GM10248 (cell line): ENCODE results near the gene ATP6V0A4.
"Not testable (repeated sequence)": the region's sequence is repeated elsewhere in the genome, so short reads cannot be mapped to it uniquely, and the experiment has no call there.

Source experiments
- CTCF ChIA-PET: fragments of 300-600 bp; sonication (Branson Sonifier 250); formaldehyde crosslinking; extraction: SDS; loops from one replicate; lab custom pipeline; 2021; ENCODE audit warnings: antibody characterized with exemption; lab: Yijun Ruan, JAX
- POLR2A ChIA-PET: fragments of 350-650 bp; sonication (Branson Sonifier 250); formaldehyde crosslinking; extraction: SDS; loops from one replicate; lab custom pipeline; 2020; ENCODE audit warnings: antibody characterized with exemption; lab: Yijun Ruan, JAX
- DNase-seq: peaks from one replicate; pipeline ENCODE4 v3.0.0; 2012; ENCODE audit errors: extremely low spot score
- TF ChIP-seq, protein P1 (sequence below): IDR thresholded peaks from 2 replicates; pipeline ENCODE4 v1.5.1; 2012; ENCODE audit warnings: mild to moderate bottlenecking, low read depth; ENCODE audit errors: extremely low read depth, missing control alignments, control extremely low read depth

The ATP6V0A4 gene

DNA sequence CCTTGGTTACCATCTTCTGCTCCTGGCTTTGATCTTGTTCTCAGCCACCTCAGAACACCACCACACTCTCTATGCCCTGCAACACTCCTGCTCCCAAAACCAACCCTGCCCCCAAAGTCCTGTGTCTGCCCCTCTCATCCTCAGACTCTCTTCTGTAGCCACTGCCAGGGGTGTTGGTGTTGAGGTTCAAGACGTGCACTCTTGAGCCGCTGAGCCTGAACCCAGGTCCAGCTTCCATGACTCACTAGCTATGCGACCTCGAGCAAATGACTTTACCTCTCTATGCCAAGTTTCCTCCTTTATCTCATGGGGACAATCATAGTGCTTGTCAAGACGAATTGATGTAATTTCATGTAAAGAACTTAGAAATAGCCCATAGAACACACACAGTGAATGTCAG is 840 bp upstream of the ATP6V0A4 start:
- no peak for DNase-seq
- TF ChIP-seq, protein P1, sequence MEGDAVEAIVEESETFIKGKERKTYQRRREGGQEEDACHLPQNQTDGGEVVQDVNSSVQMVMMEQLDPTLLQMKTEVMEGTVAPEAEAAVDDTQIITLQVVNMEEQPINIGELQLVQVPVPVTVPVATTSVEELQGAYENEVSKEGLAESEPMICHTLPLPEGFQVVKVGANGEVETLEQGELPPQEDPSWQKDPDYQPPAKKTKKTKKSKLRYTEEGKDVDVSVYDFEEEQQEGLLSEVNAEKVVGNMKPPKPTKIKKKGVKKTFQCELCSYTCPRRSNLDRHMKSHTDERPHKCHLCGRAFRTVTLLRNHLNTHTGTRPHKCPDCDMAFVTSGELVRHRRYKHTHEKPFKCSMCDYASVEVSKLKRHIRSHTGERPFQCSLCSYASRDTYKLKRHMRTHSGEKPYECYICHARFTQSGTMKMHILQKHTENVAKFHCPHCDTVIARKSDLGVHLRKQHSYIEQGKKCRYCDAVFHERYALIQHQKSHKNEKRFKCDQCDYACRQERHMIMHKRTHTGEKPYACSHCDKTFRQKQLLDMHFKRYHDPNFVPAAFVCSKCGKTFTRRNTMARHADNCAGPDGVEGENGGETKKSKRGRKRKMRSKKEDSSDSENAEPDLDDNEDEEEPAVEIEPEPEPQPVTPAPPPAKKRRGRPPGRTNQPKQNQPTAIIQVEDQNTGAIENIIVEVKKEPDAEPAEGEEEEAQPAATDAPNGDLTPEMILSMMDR: no peak
- ChIA-PET POLR2A (no interaction called here), CTCF (no interaction called here)

DNA sequence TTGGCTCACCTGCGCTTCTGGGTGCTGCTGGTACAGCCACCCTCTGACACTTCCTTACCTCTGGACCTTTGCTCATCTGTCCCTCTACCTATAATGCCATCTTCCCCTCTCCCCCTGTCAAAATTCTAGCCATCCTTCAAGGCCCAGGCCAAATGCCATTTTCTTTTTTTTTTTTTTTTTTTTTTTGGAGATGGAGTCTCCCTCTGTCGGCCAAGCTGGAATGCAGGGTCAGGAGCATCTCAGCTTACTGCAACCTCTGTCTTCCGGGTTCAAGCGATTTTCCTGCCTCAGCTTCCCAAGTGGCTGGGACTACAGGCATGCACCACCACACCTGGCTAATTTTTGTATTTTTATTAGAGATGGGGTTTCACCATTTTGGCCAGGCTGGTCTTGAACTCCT is 950 bp downstream of the ATP6V0A4 start:
- DNase-seq, POLR2A ChIA-PET, CTCF ChIA-PET: not testable (repeated sequence)

DNA sequence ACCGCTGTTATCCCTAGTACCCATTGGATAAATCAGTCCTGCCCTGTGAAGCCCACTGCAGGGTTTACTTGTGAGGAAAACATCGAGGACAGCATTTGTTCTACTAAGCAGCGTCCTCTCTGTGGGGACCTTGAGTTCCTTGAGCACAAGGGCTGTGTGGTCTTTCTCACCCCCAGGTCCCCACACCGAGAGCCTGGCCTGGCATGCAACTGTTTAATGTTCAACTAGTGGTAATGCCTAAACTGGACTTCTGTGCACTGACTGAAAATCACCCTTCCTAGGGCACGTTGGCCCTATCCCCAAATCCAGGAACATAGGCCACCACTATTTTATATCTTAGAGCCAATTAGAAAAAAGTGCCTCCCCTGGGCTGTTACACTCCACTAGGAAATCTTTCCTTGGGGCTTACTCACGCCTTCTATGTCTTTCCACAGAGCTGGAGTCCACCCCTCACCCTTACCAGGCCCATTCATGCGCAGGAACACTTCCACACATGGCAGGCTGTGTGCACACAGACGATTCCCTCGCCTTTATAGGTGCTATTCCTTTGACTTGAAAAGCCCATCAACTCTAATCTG is 1.9 kb downstream of the ATP6V0A4 start:
- ChIA-PET POLR2A (no interaction called here), CTCF (no interaction called here)
- no peak for DNase-seq
- TF ChIP-seq, protein P1: no peak

DNA sequence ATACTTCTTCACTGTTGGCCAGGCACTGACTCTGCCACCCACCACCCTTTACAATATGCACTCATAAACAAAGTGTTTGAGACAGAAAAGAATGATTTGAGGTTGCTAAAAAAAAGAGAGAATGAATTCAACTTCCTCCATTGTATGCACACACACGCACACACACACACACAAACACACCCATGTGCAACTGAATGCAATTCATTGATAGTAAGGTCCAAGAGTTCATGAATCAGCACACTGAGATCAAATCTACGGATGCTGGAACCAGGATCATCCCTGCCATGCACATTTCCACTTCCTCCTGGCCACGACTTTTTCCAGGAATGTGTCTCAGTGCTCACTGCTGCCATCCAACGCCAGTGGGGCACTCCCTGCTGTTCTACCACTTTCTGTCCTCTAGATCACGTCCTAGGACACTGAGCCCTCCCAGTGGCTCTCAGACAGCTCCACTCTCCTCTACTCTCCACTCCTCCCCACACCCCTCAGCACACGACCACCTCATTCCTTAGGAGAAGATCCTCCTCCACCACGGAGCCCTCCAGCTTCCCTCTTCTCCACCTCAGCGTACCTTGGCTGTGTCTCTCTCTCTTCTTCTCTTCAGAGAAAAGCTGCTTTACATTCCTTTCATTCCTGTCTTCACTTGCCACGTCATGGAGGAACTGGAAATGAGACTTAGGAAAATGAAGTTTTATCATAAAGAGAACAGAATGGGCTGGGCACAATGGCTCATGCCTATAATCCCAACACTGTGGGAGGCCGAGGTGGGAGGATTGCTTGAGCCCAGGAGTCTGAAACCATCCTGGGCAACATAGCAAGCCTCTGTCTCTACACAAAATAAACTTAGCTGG is 12.2 kb downstream of the ATP6V0A4 start:
- TF ChIP-seq, protein P1: no peak
- ChIA-PET POLR2A (no interaction called here), CTCF (no interaction called here)
- no peak for DNase-seq

DNA sequence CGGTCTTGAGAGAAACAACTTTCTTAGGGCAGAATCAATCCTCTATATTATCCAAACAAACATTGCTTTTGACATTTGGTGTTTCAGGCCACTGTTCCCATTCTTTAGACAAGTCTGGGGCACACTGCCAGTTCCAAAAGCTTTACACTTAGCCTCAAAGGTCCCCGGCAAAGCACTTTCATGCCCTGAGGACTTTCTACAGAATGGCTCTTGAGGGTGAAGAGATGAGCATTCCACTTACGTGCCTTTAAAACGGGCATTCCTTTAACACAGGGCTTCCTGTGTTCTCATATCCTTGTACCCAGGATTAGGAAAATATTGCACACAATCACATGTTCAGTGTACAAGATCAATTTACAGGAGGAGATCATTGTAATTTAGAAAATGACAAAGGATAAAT is 13.3 kb downstream of the ATP6V0A4 start:
- CTCF ChIA-PET: no interaction called here
- DNase-seq: no peak
- TF ChIP-seq, protein P1: no peak
- POLR2A ChIA-PET: no interaction called here

DNA sequence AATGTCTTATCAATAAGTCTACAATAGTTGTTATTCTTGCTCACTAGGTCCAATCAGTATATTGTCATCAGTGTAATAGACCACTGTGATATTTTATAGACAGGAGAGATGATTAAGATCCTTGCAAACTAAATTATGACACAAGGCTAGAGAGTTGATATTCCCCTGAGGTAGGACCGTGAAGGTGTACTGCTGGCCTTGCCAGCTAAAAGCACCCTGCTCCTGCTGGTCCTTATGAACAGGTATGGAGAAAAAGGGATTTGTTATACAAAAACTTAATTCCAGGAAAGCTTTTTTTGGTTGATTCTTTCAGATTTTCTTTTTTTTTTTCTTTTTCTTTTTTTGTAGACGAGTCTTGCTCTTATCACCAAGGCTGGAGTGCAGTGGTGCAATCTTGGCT is 17.0 kb downstream of the ATP6V0A4 start:
- POLR2A ChIA-PET: no interaction called here
- TF ChIP-seq, protein P1: no peak
- DNase-seq: no peak
- CTCF ChIA-PET: no interaction called here

DNA sequence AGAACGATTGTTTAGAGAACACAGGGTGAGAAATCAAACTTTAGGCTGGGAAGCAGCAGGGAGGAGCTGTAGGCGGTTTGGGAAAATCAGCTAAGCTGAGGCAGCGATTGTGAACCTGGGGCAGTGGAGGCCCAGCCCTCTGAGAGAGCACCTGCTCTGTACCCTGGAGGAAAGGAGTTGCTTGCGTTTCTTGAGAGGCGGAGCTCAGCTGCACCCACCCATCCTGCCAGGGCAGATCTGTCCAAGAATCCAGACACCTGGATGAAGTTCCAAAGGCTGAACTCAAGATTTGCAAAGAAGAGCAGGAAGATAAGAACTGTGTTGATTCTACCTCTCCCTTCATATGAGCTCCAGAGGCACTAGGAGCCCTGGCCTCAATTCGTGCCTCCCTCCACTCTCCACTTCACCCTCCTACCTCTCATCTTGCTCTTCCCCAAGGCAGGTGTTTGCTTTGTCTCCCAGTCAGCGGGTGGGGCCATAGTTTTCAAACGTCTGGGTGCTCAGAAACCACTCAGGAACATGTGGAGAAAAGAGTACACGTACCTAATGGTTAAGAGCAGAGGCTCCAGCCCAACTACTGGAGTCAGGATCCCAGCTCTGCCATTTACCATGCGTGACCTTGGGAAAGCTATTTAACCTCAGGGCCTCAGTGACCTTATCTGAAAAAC is 21.7 kb downstream of the ATP6V0A4 start:
- ChIA-PET CTCF (no interaction called here), POLR2A (no interaction called here)
- no peak for DNase-seq
- TF ChIP-seq, protein P1: no peak
